Osteocyte (in vitro differentiated cells): Measurements from ENCODE around the gene SOCS6. TPM values are rescaled to one million over a fixed set of nuclear protein-coding genes. Genes with fewer than 3 reads are reported as not detected.
A peak's percentile ranks its signal among the peaks of the same experiment; 100 is the strongest.

Experiments
- DNase-seq: peaks from one replicate; pipeline ENCODE4 v3.0.0; 2021; ENCODE audit warnings: mixed read lengths; ENCODE audit not compliant: unreplicated experiment; ENCODE audit errors: extremely low spot score
- H3K27ac Mint-ChIP-seq: one replicate; pipeline ENCODE4 v1.8.0; 2021; ENCODE audit warnings: mild to moderate bottlenecking, mixed read lengths; ENCODE audit not compliant: unreplicated experiment
- H3K27me3 Mint-ChIP-seq: one replicate; pipeline ENCODE4 v1.8.0; 2021; ENCODE audit warnings: mixed read lengths; ENCODE audit not compliant: unreplicated experiment
- H3K36me3 Mint-ChIP-seq: one replicate; pipeline ENCODE4 v1.8.0; 2021; ENCODE audit warnings: mixed read lengths; ENCODE audit not compliant: unreplicated experiment
- H3K4me1 Mint-ChIP-seq: one replicate; pipeline ENCODE4 v1.8.0; 2021; ENCODE audit warnings: mixed read lengths; ENCODE audit not compliant: unreplicated experiment
- H3K4me3 Mint-ChIP-seq: one replicate; pipeline ENCODE4 v1.8.0; 2021; ENCODE audit warnings: mild to moderate bottlenecking, moderate library complexity, mixed read lengths; ENCODE audit not compliant: unreplicated experiment
- H3K9me3 Mint-ChIP-seq: one replicate; pipeline ENCODE4 v1.8.0; 2021; ENCODE audit warnings: mixed read lengths; ENCODE audit not compliant: unreplicated experiment
- total RNA-seq: library from RNA; stranded (reverse); gene quantifications from 2 replicates; pipeline ENCODE4 v1.2.1, GENCODE V29; 2021
- TF ChIP-seq, protein P1 (sequence below): fragments of 200-600 bp; sonication (generic); IDR thresholded peaks from 2 replicates; pipeline ENCODE4 v1.5.0; 2021; ENCODE audit warnings: antibody characterized with exemption, mild to moderate bottlenecking, moderate library complexity

Gene SOCS6
- total RNA-seq, 1 donor from 2014 or later = 19.4 TPM

DNA sequence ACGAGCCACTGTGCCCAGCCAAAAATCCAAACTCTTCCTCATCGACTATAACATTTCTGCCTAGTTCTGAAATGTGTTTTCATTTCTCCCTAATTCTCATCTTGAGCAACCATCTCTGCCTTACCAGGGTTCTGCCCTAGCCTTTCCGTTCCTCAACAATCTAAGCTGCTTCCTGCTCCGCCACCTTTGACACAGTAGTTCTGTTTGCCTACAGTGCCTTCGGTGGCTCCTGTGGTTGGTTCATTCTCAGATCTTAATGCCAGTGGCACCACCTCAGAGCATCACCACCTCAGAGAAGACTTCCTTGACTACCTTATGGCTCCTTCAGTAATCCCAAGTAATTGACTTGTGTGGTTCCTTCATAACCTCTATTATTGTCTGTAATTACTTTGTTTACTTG lies 3.8 kb downstream of the SOCS6 start:
- TF ChIP-seq, protein P1, sequence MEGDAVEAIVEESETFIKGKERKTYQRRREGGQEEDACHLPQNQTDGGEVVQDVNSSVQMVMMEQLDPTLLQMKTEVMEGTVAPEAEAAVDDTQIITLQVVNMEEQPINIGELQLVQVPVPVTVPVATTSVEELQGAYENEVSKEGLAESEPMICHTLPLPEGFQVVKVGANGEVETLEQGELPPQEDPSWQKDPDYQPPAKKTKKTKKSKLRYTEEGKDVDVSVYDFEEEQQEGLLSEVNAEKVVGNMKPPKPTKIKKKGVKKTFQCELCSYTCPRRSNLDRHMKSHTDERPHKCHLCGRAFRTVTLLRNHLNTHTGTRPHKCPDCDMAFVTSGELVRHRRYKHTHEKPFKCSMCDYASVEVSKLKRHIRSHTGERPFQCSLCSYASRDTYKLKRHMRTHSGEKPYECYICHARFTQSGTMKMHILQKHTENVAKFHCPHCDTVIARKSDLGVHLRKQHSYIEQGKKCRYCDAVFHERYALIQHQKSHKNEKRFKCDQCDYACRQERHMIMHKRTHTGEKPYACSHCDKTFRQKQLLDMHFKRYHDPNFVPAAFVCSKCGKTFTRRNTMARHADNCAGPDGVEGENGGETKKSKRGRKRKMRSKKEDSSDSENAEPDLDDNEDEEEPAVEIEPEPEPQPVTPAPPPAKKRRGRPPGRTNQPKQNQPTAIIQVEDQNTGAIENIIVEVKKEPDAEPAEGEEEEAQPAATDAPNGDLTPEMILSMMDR = no peak
- H3K9me3 Mint-ChIP-seq = no peaks in the 10 kb centered on the region
- H3K4me1 Mint-ChIP-seq = peaks cover 70% of the 10 kb centered on the region
- H3K36me3 Mint-ChIP-seq = peaks cover 5% of the 10 kb centered on the region
- no peak overlapping the region for H3K4me3 Mint-ChIP-seq
- H3K27me3 Mint-ChIP-seq = no peaks in the 10 kb centered on the region
- H3K27ac Mint-ChIP-seq = no peak overlapping the region
- no peak for DNase-seq

DNA sequence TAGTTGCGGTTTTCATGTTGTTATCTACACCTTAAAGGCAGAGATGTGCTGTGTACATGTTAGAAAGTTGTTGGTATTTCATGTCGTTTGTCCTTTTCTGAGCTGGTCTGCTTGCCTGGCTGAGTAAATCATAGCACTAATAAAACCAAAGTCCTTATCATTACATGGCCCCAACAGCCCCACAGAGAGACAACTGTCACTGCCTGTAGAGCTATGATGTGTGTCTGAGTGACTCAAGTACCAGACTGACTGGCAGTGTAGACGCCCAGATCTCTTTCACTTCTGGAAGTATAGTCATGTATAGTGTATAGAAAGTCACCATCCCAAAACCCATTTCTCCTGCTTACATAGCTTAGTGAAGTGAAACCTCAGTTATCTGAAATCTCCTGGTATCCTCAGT lies 4.3 kb downstream of the SOCS6 start:
- Mint-ChIP-seq H3K9me3 (no peaks in the 10 kb centered on the region), H3K4me1 (peaks cover 66% of the 10 kb centered on the region), H3K4me3 (no peak overlapping the region), H3K27me3 (no peaks in the 10 kb centered on the region), H3K36me3 (peaks cover 5% of the 10 kb centered on the region), H3K27ac (no peak overlapping the region)
- TF ChIP-seq, protein P1 = no peak
- DNase-seq = no peak

DNA sequence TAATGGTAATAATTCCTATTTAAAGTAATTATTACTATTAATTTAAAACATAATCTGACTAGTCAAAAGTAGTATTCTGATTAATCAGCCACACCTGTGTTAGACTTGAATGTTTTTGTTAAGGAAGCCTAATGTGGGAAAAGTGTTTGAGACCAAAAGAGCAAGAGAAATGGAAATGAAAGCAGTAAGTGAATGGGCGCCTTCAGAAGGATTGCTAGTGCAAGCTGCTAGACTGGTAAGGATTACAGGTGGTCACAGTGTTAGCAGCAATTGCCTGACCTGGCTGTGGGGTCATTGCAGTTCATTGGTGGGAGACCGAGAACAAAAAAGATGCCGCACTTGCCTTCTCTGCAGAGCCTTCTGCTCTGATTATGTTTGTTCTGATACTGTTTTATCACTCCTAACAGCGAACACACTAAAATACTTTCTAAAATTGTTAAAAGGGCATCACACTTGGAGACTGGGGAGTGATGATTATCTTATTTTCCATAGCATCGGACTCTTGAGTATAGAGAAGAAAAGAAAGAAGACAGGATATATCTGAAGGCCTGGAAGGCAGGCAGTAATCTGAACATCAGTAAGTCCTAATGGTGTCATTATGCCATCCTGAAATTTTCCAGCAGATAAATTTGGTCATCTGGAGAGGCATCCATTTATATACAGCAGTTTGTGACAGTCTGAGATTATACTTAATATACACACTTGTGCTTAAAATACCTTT lies 5.8 kb downstream of the SOCS6 start:
- Mint-ChIP-seq H3K27ac (no peak overlapping the region), H3K9me3 (no peaks in the 10 kb centered on the region), H3K4me3 (no peak overlapping the region), H3K4me1 (peaks cover 70% of the 10 kb centered on the region), H3K27me3 (no peaks in the 10 kb centered on the region), H3K36me3 (peaks cover 5% of the 10 kb centered on the region)
- TF ChIP-seq, protein P1 = no peak
- DNase-seq = no peak

DNA sequence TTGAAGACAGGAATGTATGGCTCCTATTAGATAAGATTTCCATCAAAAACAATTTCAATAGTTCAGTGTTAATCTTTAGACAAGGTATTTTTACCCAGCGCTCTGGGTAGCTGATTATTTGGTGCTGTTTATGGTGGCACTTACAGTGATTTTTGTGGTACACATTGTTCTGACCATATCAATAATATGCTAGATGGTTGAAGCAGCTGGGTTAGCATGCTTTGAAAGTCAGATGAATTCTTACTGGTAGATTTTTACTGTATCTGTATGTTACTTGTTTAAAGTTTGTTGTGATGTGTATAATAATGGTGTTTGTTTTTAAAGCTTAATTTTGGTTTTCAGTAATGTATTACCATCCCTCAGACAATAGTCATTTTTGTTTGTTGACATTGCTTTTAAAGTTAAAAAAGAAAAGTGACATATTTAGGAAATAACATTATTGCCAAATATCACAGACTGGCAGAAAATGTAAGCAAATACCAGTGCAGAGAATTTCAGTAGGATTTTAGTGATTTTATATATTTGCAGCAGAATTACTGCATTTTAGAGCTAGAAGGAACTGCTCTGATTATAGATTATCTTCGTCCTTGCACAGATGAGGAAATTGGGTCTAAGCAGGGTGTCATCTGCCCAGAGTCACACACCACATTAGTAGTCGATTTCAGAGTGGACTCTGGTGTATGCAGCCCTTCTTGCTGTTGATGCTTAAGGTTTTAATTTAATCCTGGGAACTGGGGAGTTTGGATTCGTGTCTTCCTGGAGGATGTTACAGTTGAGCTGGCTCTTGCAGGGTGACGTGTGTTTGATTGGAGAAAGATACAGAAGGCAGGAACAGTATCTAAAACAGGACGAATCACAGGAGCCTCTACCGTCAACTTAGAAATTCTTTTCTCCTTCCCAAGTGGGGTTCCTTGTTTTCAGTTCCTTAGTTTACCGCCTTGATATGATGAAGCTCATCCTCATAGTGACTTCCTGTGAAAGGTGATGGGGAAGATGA lies 6.6 kb downstream of the SOCS6 start:
- Mint-ChIP-seq H3K4me3 (no peak overlapping the region), H3K27ac (peak overlapping the region; percentile 31)

More for the DNA sequence above, 6.6 kb downstream of the SOCS6 start:
- H3K4me1 Mint-ChIP-seq = peaks cover 64% of the 10 kb centered on the region
- no peak for DNase-seq
- TF ChIP-seq, protein P1 = no peak
- H3K27me3 Mint-ChIP-seq = no peaks in the 10 kb centered on the region
- H3K9me3 Mint-ChIP-seq = no peaks in the 10 kb centered on the region
- peaks cover 5% of the 10 kb centered on the region for H3K36me3 Mint-ChIP-seq
